Measurements from ENCODE around the gene ALDH4A1. TPM values are rescaled to one million over a fixed set of nuclear protein-coding genes. Genes with fewer than 3 reads are reported as not detected.

Gene ALDH4A1
- total RNA-seq, 1 donor from 2014 or later, result 11.7 TPM

- no peak overlapping the region for H3K4me3 ChIP-seq
- DNase-seq (no peak), ATAC-seq (peak in 1 of 2 donors; percentile 6)
- H3K27me3 ChIP-seq (ENCODE audit: low read depth), result no peaks in the 10 kb centered on the region
- H3K36me3 ChIP-seq, result no peaks in the 10 kb centered on the region
- H3K27ac ChIP-seq, result no peak overlapping the region
- H3K4me1 ChIP-seq, result peaks cover 58% of the 10 kb centered on the region
- intact Hi-C loops (cut with DNase I), result no loop called here
- no peaks in the 10 kb centered on the region for H3K9me3 ChIP-seq
- TF ChIP-seq, protein P1, sequence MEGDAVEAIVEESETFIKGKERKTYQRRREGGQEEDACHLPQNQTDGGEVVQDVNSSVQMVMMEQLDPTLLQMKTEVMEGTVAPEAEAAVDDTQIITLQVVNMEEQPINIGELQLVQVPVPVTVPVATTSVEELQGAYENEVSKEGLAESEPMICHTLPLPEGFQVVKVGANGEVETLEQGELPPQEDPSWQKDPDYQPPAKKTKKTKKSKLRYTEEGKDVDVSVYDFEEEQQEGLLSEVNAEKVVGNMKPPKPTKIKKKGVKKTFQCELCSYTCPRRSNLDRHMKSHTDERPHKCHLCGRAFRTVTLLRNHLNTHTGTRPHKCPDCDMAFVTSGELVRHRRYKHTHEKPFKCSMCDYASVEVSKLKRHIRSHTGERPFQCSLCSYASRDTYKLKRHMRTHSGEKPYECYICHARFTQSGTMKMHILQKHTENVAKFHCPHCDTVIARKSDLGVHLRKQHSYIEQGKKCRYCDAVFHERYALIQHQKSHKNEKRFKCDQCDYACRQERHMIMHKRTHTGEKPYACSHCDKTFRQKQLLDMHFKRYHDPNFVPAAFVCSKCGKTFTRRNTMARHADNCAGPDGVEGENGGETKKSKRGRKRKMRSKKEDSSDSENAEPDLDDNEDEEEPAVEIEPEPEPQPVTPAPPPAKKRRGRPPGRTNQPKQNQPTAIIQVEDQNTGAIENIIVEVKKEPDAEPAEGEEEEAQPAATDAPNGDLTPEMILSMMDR (IDR thresholded peaks at IDR 0.05), result no peak
These were observed 36.3 kb upstream of the ALDH4A1 start for GRCh38 chr1:18938707-18939070.

- ATAC-seq (peak in 1 of 2 donors; percentile 11), DNase-seq (no peak)
- Histone ChIP-seq H3K27ac (no peak overlapping the region), H3K27me3 (ENCODE audit: low read depth) (no peaks in the 10 kb centered on the region), H3K36me3 (no peaks in the 10 kb centered on the region), H3K9me3 (no peaks in the 10 kb centered on the region), H3K4me3 (no peak overlapping the region), H3K4me1 (peaks cover 64% of the 10 kb centered on the region)
- TF ChIP-seq, protein P1 (IDR thresholded peaks at IDR 0.05), result no peak
- intact Hi-C loops (cut with DNase I), result no loop called here
These were observed 35.8 kb upstream of the ALDH4A1 start for GRCh38 chr1:18938008-18938706.

DNA sequence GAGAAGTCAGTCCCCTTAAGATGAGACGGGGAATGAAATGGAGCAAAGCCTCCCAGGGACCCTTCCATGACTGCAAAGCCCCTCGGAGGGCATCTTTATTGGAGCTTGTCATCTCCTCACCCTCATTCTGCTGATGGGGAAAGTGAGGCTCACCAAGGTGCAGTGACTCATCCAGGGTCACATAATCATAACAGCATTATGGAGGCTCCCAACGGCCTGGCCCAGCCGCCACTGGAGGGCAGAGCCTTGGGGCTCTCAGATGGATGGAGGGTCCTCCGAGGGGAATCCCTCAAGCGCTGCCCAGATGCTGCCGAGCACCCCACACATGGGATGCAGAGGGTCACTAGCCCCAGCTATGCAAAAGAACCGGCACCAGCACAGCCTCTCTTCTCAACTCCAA lies 35.2 kb upstream of the ALDH4A1 start:
- DNase-seq, result no peak
- H3K9me3 ChIP-seq, result no peaks in the 10 kb centered on the region
- H3K27me3 ChIP-seq (ENCODE audit: low read depth), result no peaks in the 10 kb centered on the region
- H3K36me3 ChIP-seq, result no peaks in the 10 kb centered on the region
- no peak overlapping the region for H3K4me3 ChIP-seq
- intact Hi-C loops (cut with DNase I), result no loop called here
- ATAC-seq, result no peak
- peaks cover 64% of the 10 kb centered on the region for H3K4me1 ChIP-seq
- no peak overlapping the region for H3K27ac ChIP-seq
- TF ChIP-seq, protein P1 (IDR thresholded peaks at IDR 0.05), result no peak

GRCh38 chr1:18936814-18937481 lies 34.6 kb upstream of the ALDH4A1 start:
- no peaks in the 10 kb centered on the region for H3K27me3 ChIP-seq (ENCODE audit: low read depth)
- no peak overlapping the region for H3K27ac ChIP-seq
- H3K4me1 ChIP-seq, result peaks cover 64% of the 10 kb centered on the region
- ATAC-seq (no peak), DNase-seq (no peak)
- intact Hi-C loops (cut with DNase I), result no loop called here
- TF ChIP-seq, protein P1 (IDR thresholded peaks at IDR 0.05), result no peak
- no peaks in the 10 kb centered on the region for H3K9me3 ChIP-seq
- no peak overlapping the region for H3K4me3 ChIP-seq
- H3K36me3 ChIP-seq, result no peaks in the 10 kb centered on the region

DNA sequence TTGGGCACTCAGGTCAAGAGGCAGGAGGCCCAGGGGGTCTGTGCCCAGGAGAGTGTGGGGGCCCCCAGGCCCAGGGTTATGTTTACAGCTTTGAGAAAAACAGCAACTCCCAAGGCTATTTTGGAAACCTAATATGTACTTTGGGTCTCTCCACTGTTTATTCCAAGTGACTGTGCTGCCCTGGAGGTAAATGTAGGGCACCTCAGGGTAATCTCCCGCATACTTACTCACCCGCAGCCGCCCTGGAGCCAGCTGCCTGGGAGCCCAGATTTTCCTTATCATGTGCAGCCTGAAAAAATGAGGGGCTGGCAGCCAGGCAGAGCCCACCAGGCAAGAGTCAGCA lies 34.1 kb upstream of the ALDH4A1 start:
- intact Hi-C loops (cut with DNase I), result no loop called here
- ATAC-seq, result no peak
- Histone ChIP-seq H3K9me3 (no peaks in the 10 kb centered on the region), H3K36me3 (no peaks in the 10 kb centered on the region), H3K27ac (no peak overlapping the region), H3K4me1 (peaks cover 64% of the 10 kb centered on the region), H3K27me3 (ENCODE audit: low read depth) (no peaks in the 10 kb centered on the region), H3K4me3 (no peak overlapping the region)
- TF ChIP-seq, protein P1 (IDR thresholded peaks at IDR 0.05), result no peak
- DNase-seq, result no peak
